Activated CD4-positive, alpha-beta memory T cell treated with anti-CD3 and anti-CD28 coated beads, Interleukin-2, amount 10 ng/mL, durations not matched to agents 7 days and 5 days (primary cell): Measurements from ENCODE around the gene EEFSEC. TPM values are rescaled to one million over a fixed set of nuclear protein-coding genes. Genes with fewer than 3 reads are reported as not detected.

Experiments used
- CTCF ChIA-PET: fragments of 350-600 bp; sonication (Branson Sonifier 250); formaldehyde crosslinking; loops from one replicate; lab custom pipeline; 2021; ENCODE audit warnings: antibody characterized with exemption, inconsistent platforms; lab: Charles Lee
- POLR2A ChIA-PET: fragments of 350-600 bp; sonication (Branson Sonifier 250); formaldehyde crosslinking; loops from one replicate; lab custom pipeline; 2021; ENCODE audit warnings: antibody characterized with exemption; lab: Charles Lee
- DNase-seq: peaks from one replicate; pipeline ENCODE4 v3.0.0-alpha.2; 2020
- H3K27ac Mint-ChIP-seq: one replicate; pipeline ENCODE4 v1.8.0; 2021; ENCODE audit warnings: mild to moderate bottlenecking, mixed read lengths
- H3K27me3 Mint-ChIP-seq: one replicate; pipeline ENCODE4 v1.8.0; 2021; ENCODE audit warnings: mixed read lengths
- H3K36me3 Mint-ChIP-seq: one replicate; pipeline ENCODE4 v1.8.0; 2021; ENCODE audit warnings: low read depth, mixed read lengths
- H3K4me1 Mint-ChIP-seq: one replicate; pipeline ENCODE4 v1.8.0; 2021; ENCODE audit warnings: mixed read lengths
- H3K4me3 Mint-ChIP-seq: one replicate; pipeline ENCODE4 v1.8.0; 2021; ENCODE audit warnings: mild to moderate bottlenecking, mixed read lengths
- H3K9me3 Mint-ChIP-seq: one replicate; pipeline ENCODE4 v1.8.0; 2021; ENCODE audit warnings: mixed read lengths
- total RNA-seq, 2 experiments: library from RNA; stranded (reverse); gene quantifications; one replicate each; pipeline ENCODE4 v1.2.3, GENCODE V29; 2021

EEFSEC gene
- total RNA-seq, 2 experiments from 2014 or later: 14.5 to 15.0 TPM

- ChIA-PET POLR2A (no interaction called here), CTCF (no interaction called here)
- Mint-ChIP-seq H3K36me3 (no peaks in the 10 kb centered on the region), H3K4me3 (no peak overlapping the region), H3K27me3 (no peaks in the 10 kb centered on the region), H3K9me3 (no peaks in the 10 kb centered on the region), H3K4me1 (peaks cover 6% of the 10 kb centered on the region), H3K27ac (no peak overlapping the region)
- no peak for DNase-seq
These were observed 214.5 kb downstream of the EEFSEC start for GRCh38 chr3:128367761-128368160.

- no peaks in the 10 kb centered on the region for H3K27me3 Mint-ChIP-seq
- ChIA-PET CTCF (interaction anchor here (0.7 kb wide), 1 partner anchor 484 kb away, joined by 3 read pairs; no protein-coding TSS in a partner anchor), POLR2A (interaction anchor here (1.0 kb wide), 1 partner anchor 296 kb away, joined by 3 read pairs; no protein-coding TSS in a partner anchor)
- H3K4me3 Mint-ChIP-seq: no peak overlapping the region
- no peak for DNase-seq
- H3K4me1 Mint-ChIP-seq: peaks cover 7% of the 10 kb centered on the region
- H3K9me3 Mint-ChIP-seq: no peaks in the 10 kb centered on the region
- H3K27ac Mint-ChIP-seq: no peak overlapping the region
- no peaks in the 10 kb centered on the region for H3K36me3 Mint-ChIP-seq
These were observed 215.3 kb downstream of the EEFSEC start for GRCh38 chr3:128368626-128369025.

- no peak overlapping the region for H3K4me3 Mint-ChIP-seq
- ChIA-PET POLR2A (interaction anchor here (1.0 kb wide), 1 partner anchor 296 kb away, joined by 3 read pairs; no protein-coding TSS in a partner anchor), CTCF (no interaction called here)
- DNase-seq: no peak
- no peaks in the 10 kb centered on the region for H3K36me3 Mint-ChIP-seq
- peaks cover 7% of the 10 kb centered on the region for H3K4me1 Mint-ChIP-seq
- no peak overlapping the region for H3K27ac Mint-ChIP-seq
- H3K9me3 Mint-ChIP-seq: no peaks in the 10 kb centered on the region
- no peaks in the 10 kb centered on the region for H3K27me3 Mint-ChIP-seq
These were observed 215.9 kb downstream of the EEFSEC start for GRCh38 chr3:128369121-128369703.

GRCh38 chr3:128369881-128370642 lies 216.8 kb downstream of the EEFSEC start:
- no peak overlapping the region for H3K27ac Mint-ChIP-seq
- H3K9me3 Mint-ChIP-seq: no peaks in the 10 kb centered on the region
- H3K4me1 Mint-ChIP-seq: peaks cover 7% of the 10 kb centered on the region
- DNase-seq: no peak
- H3K4me3 Mint-ChIP-seq: no peak overlapping the region
- POLR2A ChIA-PET: no interaction called here
- no peaks in the 10 kb centered on the region for H3K27me3 Mint-ChIP-seq
- CTCF ChIA-PET: no interaction called here
- no peaks in the 10 kb centered on the region for H3K36me3 Mint-ChIP-seq

- no peak for DNase-seq
- ChIA-PET POLR2A (no interaction called here), CTCF (no interaction called here)
- H3K4me3 Mint-ChIP-seq: no peak overlapping the region
- no peaks in the 10 kb centered on the region for H3K36me3 Mint-ChIP-seq
- H3K27me3 Mint-ChIP-seq: no peaks in the 10 kb centered on the region
- no peak overlapping the region for H3K27ac Mint-ChIP-seq
- H3K4me1 Mint-ChIP-seq: peaks cover 5% of the 10 kb centered on the region
- no peaks in the 10 kb centered on the region for H3K9me3 Mint-ChIP-seq
These were observed 219.0 kb downstream of the EEFSEC start for GRCh38 chr3:128372281-128372680.

GRCh38 chr3:128372707-128373533 lies 219.6 kb downstream of the EEFSEC start:
- peaks cover 5% of the 10 kb centered on the region for H3K4me1 Mint-ChIP-seq
- no peak overlapping the region for H3K27ac Mint-ChIP-seq
- POLR2A ChIA-PET: no interaction called here
- CTCF ChIA-PET: no interaction called here
- H3K4me3 Mint-ChIP-seq: no peak overlapping the region
- H3K9me3 Mint-ChIP-seq: no peaks in the 10 kb centered on the region
- H3K27me3 Mint-ChIP-seq: no peaks in the 10 kb centered on the region
- H3K36me3 Mint-ChIP-seq: no peaks in the 10 kb centered on the region
- no peak for DNase-seq

GRCh38 chr3:128374746-128375445 lies 221.6 kb downstream of the EEFSEC start:
- CTCF ChIA-PET: no interaction called here
- H3K27ac Mint-ChIP-seq: no peak overlapping the region
- H3K27me3 Mint-ChIP-seq: no peaks in the 10 kb centered on the region
- POLR2A ChIA-PET: no interaction called here
- H3K4me3 Mint-ChIP-seq: no peak overlapping the region
- no peaks in the 10 kb centered on the region for H3K36me3 Mint-ChIP-seq
- DNase-seq: no peak
- H3K9me3 Mint-ChIP-seq: no peaks in the 10 kb centered on the region
- H3K4me1 Mint-ChIP-seq: peaks cover 5% of the 10 kb centered on the region

- Mint-ChIP-seq H3K9me3 (no peaks in the 10 kb centered on the region), H3K4me1 (peaks cover 5% of the 10 kb centered on the region), H3K36me3 (no peaks in the 10 kb centered on the region), H3K27ac (no peak overlapping the region), H3K27me3 (no peaks in the 10 kb centered on the region), H3K4me3 (no peak overlapping the region)
- ChIA-PET POLR2A (no interaction called here), CTCF (no interaction called here)
- no peak for DNase-seq
These were observed 223.2 kb downstream of the EEFSEC start for GRCh38 chr3:128376516-128376915.

- Mint-ChIP-seq H3K36me3 (no peaks in the 10 kb centered on the region), H3K4me1 (no peaks in the 10 kb centered on the region), H3K4me3 (no peak overlapping the region), H3K27ac (no peak overlapping the region), H3K9me3 (no peaks in the 10 kb centered on the region), H3K27me3 (no peaks in the 10 kb centered on the region)
- CTCF ChIA-PET: no interaction called here
- DNase-seq: no peak
- POLR2A ChIA-PET: no interaction called here
These were observed 225.5 kb downstream of the EEFSEC start for GRCh38 chr3:128378631-128379347.

GRCh38 chr3:128379367-128380160 lies 226.3 kb downstream of the EEFSEC start:
- H3K27me3 Mint-ChIP-seq: no peaks in the 10 kb centered on the region
- H3K4me1 Mint-ChIP-seq: no peaks in the 10 kb centered on the region
- no peaks in the 10 kb centered on the region for H3K36me3 Mint-ChIP-seq
- ChIA-PET POLR2A (no interaction called here), CTCF (no interaction called here)
- no peaks in the 10 kb centered on the region for H3K9me3 Mint-ChIP-seq
- H3K4me3 Mint-ChIP-seq: no peak overlapping the region
- DNase-seq: no peak
- no peak overlapping the region for H3K27ac Mint-ChIP-seq

GRCh38 chr3:128380295-128380694 lies 227.0 kb downstream of the EEFSEC start:
- H3K27ac Mint-ChIP-seq: no peak overlapping the region
- no peaks in the 10 kb centered on the region for H3K27me3 Mint-ChIP-seq
- H3K4me3 Mint-ChIP-seq: no peak overlapping the region
- ChIA-PET POLR2A (no interaction called here), CTCF (no interaction called here)
- no peak for DNase-seq
- H3K36me3 Mint-ChIP-seq: no peaks in the 10 kb centered on the region
- H3K4me1 Mint-ChIP-seq: no peaks in the 10 kb centered on the region
- H3K9me3 Mint-ChIP-seq: no peaks in the 10 kb centered on the region

- Mint-ChIP-seq H3K27ac (no peak overlapping the region), H3K9me3 (no peaks in the 10 kb centered on the region), H3K4me1 (no peaks in the 10 kb centered on the region), H3K27me3 (no peaks in the 10 kb centered on the region), H3K4me3 (no peak overlapping the region), H3K36me3 (no peaks in the 10 kb centered on the region)
- POLR2A ChIA-PET: no interaction called here
- DNase-seq: no peak
- CTCF ChIA-PET: no interaction called here
These were observed 227.4 kb downstream of the EEFSEC start for GRCh38 chr3:128380719-128381118.
